ENCODE data around the gene SMAD5. TPM values are rescaled to one million over a fixed set of nuclear protein-coding genes. Genes with fewer than 3 reads are reported as not detected.

SMAD5 gene
- total and polyA plus RNA-seq, 2 of the 13 experiments (the other 11 are each of a cell fraction or from before 2014, with no cell fraction given) = 27.2 to 48.5 TPM

- TF ChIP-seq BCL3 (CRISPR knock-in tag; IDR thresholded peaks at IDR 0.05) (peak; percentile 85), HES4 (CRISPR knock-in tag; IDR thresholded peaks at IDR 0.05; ENCODE audit: borderline replicate concordance) (peak; percentile 92), ATRX (CRISPR knock-in tag; IDR thresholded peaks at IDR 0.05; ENCODE audit: borderline replicate concordance) (no peak), ZNF510 (CRISPR knock-in tag; IDR thresholded peaks at IDR 0.05; ENCODE audit: low read depth) (peak; percentile 88; the same call in 1 of the 2 replicates), ZKSCAN1 (IDR thresholded peaks at IDR 0.05; ENCODE audit: low read length) (0 out of 2 replicates have a peak, but pooled peaks have one; percentile 27), ZNF770 (CRISPR knock-in tag; IDR thresholded peaks at IDR 0.05) (peak; percentile 56; the same call in 1 of the 2 replicates), HNRNPK (IDR thresholded peaks at IDR 0.05; ENCODE audit: low read depth, low read length, poor library complexity, severe bottlenecking) (peak; percentile 78), ZNF605 (CRISPR knock-in tag; IDR thresholded peaks at IDR 0.05) (peak; percentile 56), ARNTL (CRISPR knock-in tag; IDR thresholded peaks at IDR 0.05) (peak; percentile 85), NR3C1 (CRISPR knock-in tag; IDR thresholded peaks at IDR 0.05) (no peak), ARNT (IDR thresholded peaks at IDR 0.05) (no peak), ZNF709 (CRISPR knock-in tag; IDR thresholded peaks at IDR 0.05) (peak; percentile 89; the same call in 1 of the 2 replicates), GRHL1 (CRISPR knock-in tag; conservative IDR thresholded peaks at IDR 0.05) (no peak; the same call in 1 of the 2 replicates), ZNF75D (CRISPR knock-in tag; IDR thresholded peaks at IDR 0.05; ENCODE audit: borderline replicate concordance) (no peak), GFI1 (CRISPR knock-in tag; IDR thresholded peaks at IDR 0.05; ENCODE audit: borderline replicate concordance) (no peak), EEA1 (CRISPR knock-in tag; IDR thresholded peaks at IDR 0.05; ENCODE audit: borderline replicate concordance) (peak; percentile 88; the same call in 1 of the 2 replicates), ZBTB38 (CRISPR knock-in tag; IDR thresholded peaks at IDR 0.05) (peak; percentile 85), RARG (CRISPR knock-in tag; IDR thresholded peaks at IDR 0.05; ENCODE audit: low read depth) (no peak), MED13 (CRISPR knock-in tag; IDR thresholded peaks at IDR 0.05) (no peak), EED (CRISPR knock-in tag; IDR thresholded peaks at IDR 0.05) (peak; percentile 61; the same call in 1 of the 2 replicates), MTA1 (CRISPR knock-in tag; IDR thresholded peaks at IDR 0.05; ENCODE audit: borderline replicate concordance) (peak; percentile 68; the same call in 1 of the 2 replicates), ZNF543 (CRISPR knock-in tag; IDR thresholded peaks at IDR 0.05) (peak; percentile 73; the same call in 1 of the 2 replicates), ZBTB46 (CRISPR knock-in tag; IDR thresholded peaks at IDR 0.05; ENCODE audit: borderline replicate concordance) (0 out of 2 replicates have a peak, but pooled peaks have one; percentile 55)
These were observed at the start of gene SMAD5 (continued) for GRCh38 chr5:136132557-136133221.

All from HepG2 (cell line).